Suppressor macrophage (primary cell): Measurements from ENCODE around the gene SCFD2.
"Not testable (repeated sequence)": the region's sequence is repeated elsewhere in the genome, so short reads cannot be mapped to it uniquely, and the experiment has no call there.

ENCODE experiments used
- DNase-seq, 4 experiments: peaks; one replicate each; pipeline ENCODE4 v3.0.0-alpha.2; 2020 to 2022
- total RNA-seq, 17 experiments: gene quantifications; one replicate each; lab custom pipeline; 2026; ENCODE audit warnings: mixed read lengths in 6 of 17, inconsistent platforms in 3 of 17; lab: John Stamatoyannopoulos, UW

SCFD2 gene
- 8.5 to 38.0 (median 24.7) reads per million in 17 experiments for total RNA-seq

DNA sequence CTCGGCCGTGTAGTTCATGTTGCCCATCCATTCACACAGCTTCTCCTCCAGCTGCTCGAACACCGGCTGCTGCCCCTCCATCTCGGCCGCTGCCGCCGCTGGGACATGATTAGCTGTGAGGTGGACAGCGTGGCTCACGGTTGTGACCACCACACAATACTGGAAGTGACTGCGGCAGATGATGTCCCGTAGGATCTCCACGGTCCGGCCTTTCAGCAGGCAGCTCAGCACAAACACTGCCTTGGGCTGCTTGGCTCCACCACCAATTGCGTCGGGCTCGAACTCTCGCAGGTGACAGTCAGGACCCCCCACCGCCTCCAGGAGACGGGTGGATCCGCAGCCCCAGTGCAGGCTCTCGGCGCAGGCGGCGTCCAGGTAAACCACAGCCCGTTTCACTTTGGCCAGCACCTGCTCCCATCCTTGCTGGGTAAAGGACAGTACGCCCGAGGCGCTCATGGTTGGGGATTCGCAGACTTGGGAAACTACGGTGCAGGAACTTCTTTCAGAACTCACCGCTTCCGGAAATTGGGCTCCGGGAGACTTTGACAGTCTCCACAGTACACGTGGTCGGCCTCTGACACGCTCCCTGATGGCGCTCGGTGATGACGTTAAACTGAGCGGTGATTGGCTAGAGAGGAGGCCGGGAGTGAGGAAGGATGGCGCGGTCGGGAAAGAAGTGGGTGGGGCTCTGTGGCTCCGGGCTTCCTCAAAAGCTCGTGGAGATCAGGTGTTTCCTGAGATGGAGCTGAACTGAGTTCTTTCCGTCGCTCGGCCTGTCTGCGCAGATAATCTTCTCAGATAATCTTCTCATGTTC, at the start of gene SCFD2:
Gene SCFD2 (minus strand): TSS at position 576 of the 815 bp plus-strand sequence.
- DNase-seq: peak; percentile 98 to 99 (median 98)

DNA sequence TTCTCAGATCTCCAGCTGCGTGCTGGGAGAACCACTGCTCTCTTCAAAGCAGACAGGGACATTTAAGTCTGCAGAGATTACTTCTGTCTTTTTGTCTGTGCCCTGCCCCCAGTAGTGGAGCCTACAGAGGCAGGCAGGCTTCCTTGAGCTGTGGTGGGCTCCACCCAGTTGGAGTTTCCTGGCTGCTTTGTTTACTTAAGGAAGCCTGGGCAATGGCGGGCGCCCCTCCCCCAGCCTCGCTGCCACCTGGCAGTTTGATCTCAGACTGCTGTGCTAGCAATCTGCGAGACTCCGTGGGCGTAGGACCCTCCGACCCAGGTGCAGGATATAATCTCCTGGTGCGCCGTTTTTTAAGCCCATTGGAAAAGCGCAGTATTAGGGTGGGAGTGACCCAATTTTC, 43.6 kb upstream of the SCFD2 start:
- not testable (repeated sequence) for DNase-seq

DNA sequence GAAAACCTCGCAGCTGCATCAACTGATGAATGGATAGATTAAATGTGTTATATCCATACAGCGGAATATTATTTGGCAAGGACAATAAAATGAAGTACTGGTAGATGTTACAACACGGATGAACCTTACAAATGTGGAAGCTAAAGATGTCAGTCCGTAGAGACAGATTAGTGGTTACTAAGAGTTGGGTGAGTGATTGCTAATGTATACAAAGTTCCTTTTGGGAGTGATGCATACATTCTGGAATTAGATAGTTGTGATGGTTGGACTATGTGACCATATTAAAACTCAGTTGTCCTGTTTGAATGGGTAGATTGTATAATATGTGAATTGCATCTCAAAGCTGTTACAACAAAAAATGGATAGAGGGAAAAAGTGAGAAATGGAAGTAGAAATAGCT, 14.4 kb upstream of the SCFD2 start:
- no peak for DNase-seq

DNA sequence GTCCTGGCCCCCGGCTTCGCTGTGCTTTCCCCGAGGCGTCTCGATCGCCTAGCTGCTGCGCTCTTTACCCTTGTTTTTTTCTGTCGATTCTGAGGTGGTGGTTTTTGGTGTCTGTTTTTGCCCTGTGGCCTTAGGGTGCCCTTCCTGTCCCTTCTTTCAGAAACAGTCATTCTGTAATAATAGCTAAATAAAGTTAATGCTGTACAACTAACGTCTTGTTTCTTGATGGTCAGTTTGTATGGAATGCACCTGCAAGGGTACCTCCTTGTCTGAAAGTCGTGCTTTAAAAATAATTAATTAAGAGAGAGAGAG, 12.3 kb upstream of the SCFD2 start:
- DNase-seq: no peak

DNA sequence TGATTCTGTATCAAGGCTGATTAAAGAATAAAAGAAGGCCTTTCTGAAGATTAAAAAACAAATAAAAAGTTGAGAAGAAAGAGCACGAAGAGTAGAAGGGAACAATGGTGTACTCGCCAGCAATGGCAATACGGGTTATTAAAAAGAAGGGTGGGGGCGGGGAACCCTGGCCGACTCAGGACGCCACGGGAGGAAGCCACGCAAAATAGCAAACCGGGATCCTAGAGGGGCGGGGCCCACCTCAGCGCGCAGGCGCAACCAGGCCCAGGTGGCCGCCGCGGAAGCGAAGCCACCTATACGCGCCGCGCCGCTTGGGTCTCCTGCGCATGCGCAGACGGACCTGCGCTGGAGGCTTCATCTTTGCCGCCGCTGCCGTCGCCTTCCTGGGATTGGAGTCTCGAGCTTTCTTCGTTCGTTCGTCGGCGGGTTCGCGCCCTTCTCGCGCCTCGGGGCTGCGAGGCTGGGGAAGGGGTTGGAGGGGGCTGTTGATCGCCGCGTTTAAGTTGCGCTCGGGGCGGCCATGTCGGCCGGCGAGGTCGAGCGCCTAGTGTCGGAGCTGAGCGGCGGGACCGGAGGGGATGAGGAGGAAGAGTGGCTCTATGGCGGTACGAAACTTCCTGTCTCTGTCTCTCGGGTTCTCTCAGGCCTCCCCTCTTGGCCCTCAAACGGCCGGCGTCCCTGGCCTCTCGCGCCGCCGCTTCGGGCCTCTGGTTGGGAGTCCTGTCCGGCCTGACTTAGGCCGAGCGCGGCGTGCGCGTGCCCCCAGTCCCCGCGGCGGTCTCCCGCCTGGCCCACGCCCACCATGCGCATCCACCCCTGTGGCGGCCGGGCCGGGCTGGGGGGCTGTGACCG, 11.7 kb upstream of the SCFD2 start, which contains the start of gene FIP1L1:
Gene FIP1L1 (plus strand): TSS at position 323 of the 852 bp plus-strand sequence. CDS start 198 bp downstream, at position 521.
- peak; percentile 93 to 98 (median 95) for DNase-seq

DNA sequence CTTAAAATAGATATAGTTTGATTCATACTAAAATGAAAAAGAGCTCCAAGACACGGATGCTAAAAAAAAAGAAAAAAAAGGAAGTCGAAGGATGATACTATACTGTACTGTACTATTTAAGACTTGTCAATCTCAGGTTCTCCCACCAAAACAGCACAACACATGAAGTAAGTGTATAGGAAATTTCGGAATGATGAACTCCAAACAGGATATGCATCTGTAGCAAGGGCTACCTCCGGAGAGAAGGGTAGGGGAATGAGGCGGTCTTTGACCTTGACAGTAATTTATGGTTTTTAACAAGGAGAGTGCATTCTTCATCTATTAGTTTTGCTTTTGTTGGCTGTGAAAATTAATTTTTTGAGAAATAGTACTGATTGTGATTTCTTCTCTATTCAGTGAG, 11.0 kb upstream of the SCFD2 start:
- peak in 1 of 4 experiments; percentile 5 for DNase-seq

DNA sequence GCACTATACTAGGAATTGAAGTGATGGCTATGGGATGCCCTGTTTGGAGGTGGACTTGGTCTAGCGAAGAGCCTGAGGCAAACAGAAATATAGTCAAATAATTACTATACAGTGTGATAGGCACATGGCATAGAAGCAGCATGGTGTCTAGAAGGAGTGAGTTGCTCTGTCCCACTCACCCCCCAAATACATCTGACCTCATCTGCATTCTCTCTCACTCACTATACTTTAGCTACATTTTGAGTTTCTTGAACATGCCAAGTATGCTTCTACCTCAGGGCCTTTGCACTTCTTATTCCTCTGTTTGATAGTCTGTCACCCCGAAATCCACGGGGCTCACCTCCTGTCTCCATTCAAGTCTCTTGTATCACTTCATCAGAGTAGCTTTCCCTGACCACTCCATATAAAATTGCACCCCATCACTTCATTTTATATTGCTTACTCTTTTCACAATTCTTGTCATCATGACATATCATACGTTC, 9.0 kb upstream of the SCFD2 start:
- no peak for DNase-seq

DNA sequence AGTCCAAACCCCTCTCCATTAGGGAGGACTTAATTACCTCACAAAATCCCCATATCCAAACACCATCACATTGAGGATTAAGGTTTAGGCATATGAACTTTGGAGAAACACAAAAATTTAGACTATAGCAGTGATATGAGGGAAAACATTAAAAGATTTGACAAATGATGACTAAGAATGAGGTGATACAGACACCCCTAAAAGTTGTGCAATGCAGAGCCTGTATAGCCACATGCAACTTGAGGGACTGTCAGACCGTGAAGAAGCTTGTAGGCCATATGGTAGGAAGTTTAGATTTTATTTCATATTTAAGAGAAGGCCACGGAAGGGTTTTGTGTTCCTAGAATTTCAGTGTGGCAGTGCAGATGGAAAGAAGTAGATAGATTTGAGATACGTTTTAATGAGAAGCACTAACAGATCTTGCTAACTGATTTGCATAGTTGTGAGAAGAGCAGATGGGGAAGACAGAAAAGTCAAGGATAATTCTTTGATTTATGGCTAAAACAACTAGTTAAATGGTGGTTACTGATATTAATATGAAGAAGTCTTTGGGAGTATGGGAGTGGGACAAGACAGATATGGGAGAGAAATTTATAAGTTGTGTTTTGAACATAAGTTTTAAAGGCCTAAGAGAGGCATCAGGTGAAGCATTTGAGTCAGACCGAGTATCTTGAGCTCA, 6.1 kb upstream of the SCFD2 start:
- DNase-seq: no peak

DNA sequence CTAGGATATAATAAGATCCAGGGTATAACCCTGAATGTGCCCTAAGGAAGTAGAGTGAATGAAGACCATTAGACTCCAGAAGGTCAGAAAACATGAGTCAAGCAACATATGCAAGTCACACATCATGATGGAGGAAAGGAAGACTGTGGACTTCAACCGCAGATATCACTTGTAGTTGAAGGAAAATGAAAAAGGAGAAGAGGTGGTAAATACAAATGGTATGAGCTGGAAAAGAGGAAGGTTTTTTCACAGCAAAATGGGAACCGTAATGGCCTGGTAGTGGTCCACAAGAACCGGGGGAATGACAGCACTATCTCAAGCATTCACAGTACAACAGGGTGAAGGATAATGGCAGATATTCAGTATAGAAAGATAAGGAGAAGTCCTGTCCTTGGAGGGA, 5.2 kb upstream of the SCFD2 start:
- peak; percentile 23 to 65 (median 51) for DNase-seq

DNA sequence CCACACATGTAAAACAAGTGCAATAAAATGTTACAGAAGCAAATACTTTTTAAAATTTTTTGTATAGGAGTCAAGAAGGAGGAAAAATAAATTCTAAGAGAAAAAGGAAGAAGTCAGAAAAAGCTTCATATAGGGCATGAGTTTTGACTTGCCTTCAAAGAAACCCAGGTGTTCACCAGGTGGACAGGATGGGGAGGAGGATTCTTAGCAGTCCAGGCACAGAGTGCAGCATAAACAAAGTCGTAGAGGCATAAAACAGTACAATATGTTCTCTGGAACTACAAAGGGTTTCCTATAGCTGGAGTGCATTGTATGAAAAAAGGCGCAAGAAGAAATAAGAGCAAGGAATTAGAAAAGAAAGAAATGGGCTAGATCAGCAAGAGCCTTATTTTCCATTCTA, 1.9 kb upstream of the SCFD2 start:
- no peak for DNase-seq

DNA sequence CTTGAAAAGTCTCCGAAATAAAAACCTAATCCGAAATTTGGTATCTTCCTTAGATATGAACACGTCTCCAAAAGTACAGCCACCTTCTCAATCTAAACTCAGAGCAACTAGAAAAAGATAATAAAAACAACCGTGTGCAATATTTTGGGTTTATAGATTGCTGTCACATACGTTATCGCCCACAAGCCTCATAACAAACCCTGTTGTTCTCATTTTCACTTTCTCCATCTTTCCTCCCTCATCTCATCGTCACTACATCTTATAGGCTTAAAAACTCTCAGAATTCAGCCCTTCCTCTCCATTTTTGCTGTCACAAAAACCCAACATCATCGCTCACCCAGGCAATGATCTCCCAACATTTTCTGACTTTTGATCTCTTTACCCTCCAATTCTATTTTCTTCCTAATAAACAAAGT, 448 bp upstream of the SCFD2 start:
- no peak for DNase-seq

DNA sequence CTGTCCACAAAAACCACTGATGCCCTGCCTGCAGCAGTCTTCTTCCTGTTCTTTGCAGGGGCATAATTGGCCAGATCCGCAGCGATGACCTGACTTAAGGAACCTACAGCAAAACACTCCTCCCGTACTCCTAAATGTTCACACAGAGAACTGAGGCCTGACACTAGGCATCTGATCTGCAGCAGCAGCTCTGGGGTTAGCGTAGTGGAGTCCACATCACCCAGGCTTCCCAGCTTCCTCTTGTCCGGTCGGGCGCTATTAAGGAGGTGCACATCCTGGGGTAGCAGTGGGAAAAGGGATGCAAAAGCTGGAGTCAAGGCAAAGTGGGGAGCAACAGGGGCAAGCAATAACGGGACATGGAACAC, 758 bp downstream of the SCFD2 start:
- DNase-seq: peak; percentile 41 to 55 (median 48)

DNA sequence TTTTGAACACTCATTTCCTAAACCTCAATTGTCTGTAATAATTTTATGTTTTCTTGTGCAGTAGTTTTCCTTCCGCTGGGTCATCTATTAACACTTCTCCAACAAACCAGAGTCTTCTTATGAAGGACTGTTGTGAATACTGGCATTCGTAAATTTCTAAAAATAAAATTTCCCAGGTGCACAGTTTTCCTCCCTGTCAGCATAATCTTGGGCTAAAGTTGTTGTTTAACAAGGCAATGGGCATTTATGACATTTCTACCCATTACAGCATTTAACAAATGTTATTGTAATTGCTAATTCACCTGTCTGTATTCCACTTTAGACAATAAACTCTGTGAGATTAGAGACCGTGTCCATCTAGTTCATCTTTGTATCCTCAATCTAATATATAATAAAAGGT, 1.2 kb downstream of the SCFD2 start:
- no peak for DNase-seq

DNA sequence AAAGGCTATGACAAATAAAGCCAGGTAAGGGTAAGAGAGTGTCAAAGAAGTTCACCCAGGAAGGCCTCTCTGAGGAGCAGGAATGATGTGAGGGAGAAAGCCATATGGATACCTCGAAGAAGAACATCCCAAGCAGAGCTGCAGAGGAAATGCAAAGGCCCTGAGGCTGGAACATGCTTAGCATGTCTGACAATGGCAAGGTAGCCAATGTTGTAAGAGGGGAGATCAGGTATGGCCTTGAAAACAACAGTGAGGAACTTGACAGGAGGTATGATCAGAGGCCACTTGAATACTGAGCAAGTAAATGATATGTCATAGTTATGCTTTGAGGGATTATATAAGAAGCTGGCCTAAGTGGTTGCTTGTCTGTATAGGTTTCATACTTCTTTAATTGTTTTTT, 3.8 kb downstream of the SCFD2 start:
- DNase-seq: no peak

DNA sequence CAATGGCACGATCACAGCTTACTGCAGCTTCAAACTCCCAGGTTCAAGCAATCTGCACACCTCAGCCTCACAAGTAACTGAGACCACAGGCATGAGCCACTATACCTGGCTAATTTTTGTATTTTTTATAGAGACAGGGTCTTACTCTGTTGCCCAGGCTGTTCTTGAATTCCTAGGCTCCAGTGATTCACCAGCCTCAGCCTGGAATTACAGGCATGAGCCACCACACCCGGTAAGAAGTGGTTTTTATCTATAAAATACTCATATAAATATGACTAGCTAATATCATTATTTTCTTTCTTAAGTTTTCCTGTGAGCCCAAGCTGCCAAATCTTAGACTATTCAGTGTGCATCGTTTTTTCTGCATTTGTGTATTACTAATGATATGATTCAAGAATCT, 4.4 kb downstream of the SCFD2 start:
- DNase-seq: no peak

DNA sequence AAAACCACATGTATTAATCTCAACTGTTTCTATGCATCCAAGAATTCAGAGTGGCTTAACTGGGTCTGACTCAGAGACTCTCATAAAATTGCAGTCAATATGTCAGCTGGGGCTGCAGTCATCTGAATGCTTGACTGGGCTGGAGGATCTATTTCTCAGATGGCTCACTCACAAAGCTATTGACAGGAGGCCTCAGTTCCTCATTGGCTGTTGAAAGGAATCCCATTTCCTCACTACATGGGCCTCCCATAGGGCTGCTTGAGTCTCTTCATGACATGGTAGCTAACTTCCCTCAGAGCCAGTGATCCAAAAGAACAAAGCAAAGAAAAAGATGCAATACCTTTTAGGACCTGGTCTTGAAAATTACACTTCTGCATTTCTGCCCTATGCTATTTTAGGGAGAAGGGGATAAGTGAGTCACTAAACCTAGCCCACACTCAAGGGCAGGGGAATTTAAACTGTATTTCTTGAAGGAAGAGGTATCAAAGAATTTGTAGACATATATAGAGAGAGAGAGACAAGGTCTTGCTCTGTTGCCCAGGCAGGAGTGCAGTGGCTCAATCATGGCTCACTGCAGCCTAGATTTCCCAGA, 9.8 kb downstream of the SCFD2 start:
- DNase-seq: peak; percentile 17 to 60 (median 33)

DNA sequence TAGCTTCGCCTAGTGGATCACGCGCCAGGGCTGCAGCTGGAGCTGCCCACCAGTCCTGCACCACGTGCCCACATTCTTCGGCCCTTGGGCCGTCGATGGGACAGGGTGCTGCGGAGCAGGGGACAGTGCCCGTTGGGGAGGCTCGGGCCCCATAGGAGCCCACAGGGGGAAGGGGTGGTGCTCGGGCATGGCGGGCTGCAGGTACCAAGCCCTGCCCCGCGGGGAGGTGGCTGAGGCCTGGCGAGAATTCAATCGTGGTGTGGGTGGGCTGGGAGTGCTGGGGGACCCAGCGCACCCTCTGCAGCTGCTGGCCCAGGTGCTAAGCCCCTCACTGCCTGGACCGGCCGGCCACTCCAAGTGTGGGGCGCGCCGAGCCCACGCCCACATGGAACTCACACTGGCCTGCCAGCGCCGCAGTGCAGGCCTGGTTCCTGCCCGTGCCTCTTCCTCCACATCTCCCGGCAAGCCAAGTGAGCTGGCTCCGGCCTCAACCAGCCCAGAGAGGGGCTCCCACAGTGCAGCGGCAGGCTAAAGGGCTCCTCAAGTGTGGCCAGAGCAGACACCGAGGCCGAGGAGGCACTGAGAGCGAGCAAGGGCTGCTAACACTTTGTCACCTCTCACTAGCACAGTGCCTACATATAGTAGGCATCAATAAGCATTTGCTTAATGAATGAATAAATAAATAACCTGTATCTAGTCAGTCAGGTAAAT, 11.7 kb downstream of the SCFD2 start:
- DNase-seq: no peak

DNA sequence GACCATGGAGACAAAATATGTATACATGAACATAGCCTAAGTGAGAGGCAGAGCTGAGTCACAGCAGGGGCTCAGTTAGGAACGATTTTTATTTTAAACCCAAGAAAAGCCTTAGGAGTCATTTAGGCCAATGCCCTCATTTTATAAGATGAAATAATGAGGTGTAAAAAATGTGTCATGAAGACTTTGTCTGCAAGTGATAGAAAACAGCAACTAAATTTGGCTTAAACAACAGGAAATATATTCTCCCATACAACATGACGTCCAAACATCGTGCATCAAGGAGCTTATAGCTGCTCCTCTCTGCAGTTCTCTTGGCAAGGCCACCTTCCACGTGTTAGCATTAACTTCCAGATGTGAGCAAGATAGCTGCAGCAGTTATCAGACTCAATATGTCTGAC, 16.8 kb downstream of the SCFD2 start:
- DNase-seq: no peak

DNA sequence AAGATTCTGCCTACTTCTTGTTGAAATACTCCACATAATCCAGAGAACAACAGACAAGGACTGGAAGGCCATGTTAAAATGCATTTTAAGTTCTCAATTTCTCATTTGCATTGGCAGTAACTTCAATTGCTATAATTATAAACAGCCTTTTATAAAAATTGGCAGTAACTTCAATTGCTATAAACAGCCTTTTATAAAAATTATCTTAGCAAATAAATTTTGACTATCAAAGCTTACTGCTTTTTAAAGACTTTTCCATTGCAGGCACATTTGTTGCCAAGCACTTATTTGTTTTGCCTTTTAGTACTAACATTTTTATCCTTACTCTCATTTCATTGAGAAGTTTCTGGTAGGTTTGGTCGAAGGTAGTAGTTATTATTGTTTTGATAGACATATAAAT, 17.8 kb downstream of the SCFD2 start:
- no peak for DNase-seq

DNA sequence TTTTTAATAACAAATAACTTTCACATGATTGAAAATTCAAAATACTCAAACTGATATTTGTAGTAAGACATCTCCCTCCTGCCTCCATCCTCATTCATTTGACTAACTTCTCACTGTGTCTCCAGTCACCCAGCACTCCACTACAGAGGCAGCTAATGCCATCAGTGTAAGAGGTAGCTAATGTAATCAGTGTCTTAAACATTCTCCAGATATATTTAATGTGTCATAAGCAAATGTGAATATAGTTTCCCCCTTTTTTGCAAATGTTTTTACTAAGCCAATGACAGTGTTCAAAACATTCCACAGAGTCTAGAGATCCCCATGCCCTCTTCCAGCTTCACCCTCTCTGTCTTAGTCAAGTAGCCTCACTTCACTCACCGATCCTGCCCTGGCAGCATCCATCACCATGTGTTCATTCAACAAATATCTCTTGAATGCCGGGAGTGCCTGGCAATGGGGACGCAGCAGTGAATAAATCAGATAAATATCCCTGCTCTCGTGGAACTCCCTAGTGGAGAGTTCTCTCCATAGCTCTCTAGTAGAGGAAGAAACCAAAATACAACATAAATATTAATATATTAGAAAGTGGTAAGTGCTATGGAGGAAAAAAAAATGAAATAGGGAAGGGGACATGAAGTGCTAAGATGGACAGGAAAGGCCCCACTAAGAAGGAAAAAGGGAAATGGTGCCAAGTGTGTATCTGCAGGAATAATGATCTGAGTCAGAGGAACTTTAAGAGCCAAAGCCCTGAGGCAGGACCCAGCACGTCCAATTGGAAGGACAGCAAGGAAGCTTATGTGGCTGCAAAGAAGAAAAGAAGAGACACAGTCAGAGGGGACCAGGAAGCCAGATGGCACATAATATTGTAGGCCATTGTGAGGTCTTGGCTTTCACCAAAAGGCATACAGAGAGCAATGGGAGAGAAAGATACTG, 18.7 kb downstream of the SCFD2 start:
- DNase-seq: no peak

DNA sequence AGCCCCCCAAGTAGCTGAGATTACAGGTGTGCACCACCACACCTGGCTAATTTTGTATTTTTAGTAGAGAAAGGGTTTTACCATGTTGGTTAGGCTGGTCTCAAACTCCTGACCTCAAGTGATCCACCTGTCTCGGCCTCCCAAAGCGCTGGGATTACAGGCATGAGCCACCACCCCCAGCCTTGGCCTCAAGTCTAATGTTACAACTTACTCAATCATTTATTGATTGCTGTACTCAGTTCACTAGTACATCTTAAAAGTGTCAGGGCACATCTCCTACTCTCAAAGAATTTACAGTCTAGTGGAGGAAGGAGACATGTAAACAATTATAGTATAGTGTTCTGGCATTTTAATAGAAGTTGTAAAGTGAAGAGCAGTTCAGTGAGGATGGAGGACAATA, 19.5 kb downstream of the SCFD2 start:
- not testable (repeated sequence) for DNase-seq
